Mucosa of descending colon (tissue), 3 donors: ENCODE data around the gene RASA1. TPM values are rescaled to one million over a fixed set of nuclear protein-coding genes. Genes with fewer than 3 reads are reported as not detected.

Experiments
- ATAC-seq: fragments of 200-7000 bp; cut with Tn5 transposase; one replicate; pipeline ENCODE4 v1.9.1; 2020; ENCODE audit warnings: mild to moderate bottlenecking, moderate library complexity
- DNase-seq, 3 donors: peaks; one replicate each; pipeline ENCODE4 v3.0.0-alpha.2; 2020
- H3K36me3 ChIP-seq: fragments of 200-600 bp; one replicate; pipeline ENCODE4 v1.8.0; 2021; ENCODE audit warnings: low read depth, mild to moderate bottlenecking
- H3K4me1 ChIP-seq: fragments of 200-600 bp; one replicate; pipeline ENCODE4 v1.8.0; 2021; ENCODE audit warnings: low read depth, mild to moderate bottlenecking
- H3K4me3 ChIP-seq: fragments of 200-600 bp; one replicate; pipeline ENCODE4 v1.8.0; 2021; ENCODE audit warnings: mild to moderate bottlenecking
- H3K9me3 ChIP-seq: fragments of 200-600 bp; one replicate; pipeline ENCODE4 v1.8.0; 2021; ENCODE audit warnings: mild to moderate bottlenecking
- CTCF ChIP-seq: fragments of 200-600 bp; IDR thresholded peaks from one replicate; pipeline ENCODE4 v1.8.0; 2022; ENCODE audit warnings: antibody characterized with exemption, mild to moderate bottlenecking
- intact Hi-C, 2 donors: fragments of 100-400 bp; cut with DNase I in 1 of 2; cut with micrococcal nuclease in 1 of 2; formaldehyde crosslinking; loops; one replicate each; pipeline versions ENCODE4 v1.11.0 to v1.11.1; 2022; cut with DNase I, micrococcal nuclease
- total RNA-seq, 3 donors: library from RNA; stranded (reverse); fragmentation: NEBNext Ultra II Directional in 2 of 3; extraction: Animal tissue kit (Norgen Biotek cat#: 25700) in 2 of 3; gene quantifications; one replicate each; pipeline versions ENCODE4 v1.2.1 to v1.2.4, GENCODE V29; 2021 to 2023
- donor health status: DM: no; HTN: no; CAD: no; lungs with moderate emphysema.
- donor health status: DM: no; HTN: no; CAD: no.
- donor health status: DM: no; HTN: yes; CAD: no.

Gene RASA1
- total RNA-seq, 3 donors from 2014 or later = 25.0 to 27.0 (median 25.8) TPM

GRCh38 chr5:87423755-87424154 lies 156.1 kb downstream of the RASA1 start:
- intact Hi-C loops = no loop called here
- Histone ChIP-seq H3K4me3 (no peak overlapping the region), H3K36me3 (no peaks in the 10 kb centered on the region), H3K4me1 (no peaks in the 10 kb centered on the region), H3K9me3 (no peaks in the 10 kb centered on the region)
- ATAC-seq (no peak), DNase-seq (no peak)
- TF ChIP-seq CTCF = no peak

DNA sequence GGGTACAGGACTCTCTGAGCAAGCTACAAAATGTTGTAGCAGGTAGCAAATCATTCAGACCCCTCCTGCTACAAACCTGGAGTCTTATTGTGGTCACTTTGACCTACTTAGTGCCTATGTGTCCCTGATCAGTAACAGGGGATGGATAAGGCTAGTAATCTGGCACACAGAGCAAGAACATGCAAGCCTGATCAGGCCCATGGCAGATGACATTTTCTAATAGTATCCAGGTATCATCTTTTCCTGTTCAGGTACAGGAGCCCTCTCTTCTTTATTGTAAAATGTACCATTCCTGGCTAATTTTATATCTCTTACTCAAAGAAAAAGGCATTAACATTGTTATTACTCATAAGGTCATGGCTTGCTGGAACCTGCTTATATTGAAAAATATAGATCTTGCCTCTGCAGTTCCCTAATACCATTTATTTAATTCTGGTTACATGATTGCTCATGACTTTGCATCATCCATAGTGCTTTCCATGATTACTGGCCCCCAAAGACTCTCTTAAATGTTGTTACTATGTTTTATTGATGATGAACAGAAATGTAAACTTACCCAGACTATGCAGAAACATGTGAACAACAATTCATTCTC lies 163.3 kb downstream of the RASA1 start:
- H3K9me3 ChIP-seq = no peaks in the 10 kb centered on the region
- H3K4me3 ChIP-seq = no peak overlapping the region
- DNase-seq = no peak
- no peak for ATAC-seq
- intact Hi-C loops = no loop called here
- H3K4me1 ChIP-seq = no peaks in the 10 kb centered on the region
- no peaks in the 10 kb centered on the region for H3K36me3 ChIP-seq
- no peak for TF ChIP-seq CTCF

GRCh38 chr5:87432460-87432859 lies 164.8 kb downstream of the RASA1 start:
- Histone ChIP-seq H3K4me1 (peaks cover 3% of the 10 kb centered on the region), H3K4me3 (no peak overlapping the region), H3K9me3 (no peaks in the 10 kb centered on the region), H3K36me3 (no peaks in the 10 kb centered on the region)
- TF ChIP-seq CTCF = no peak
- DNase-seq = no peak
- intact Hi-C loops = no loop called here
- ATAC-seq = no peak

GRCh38 chr5:87433945-87434344 lies 166.3 kb downstream of the RASA1 start:
- no peak for TF ChIP-seq CTCF
- peaks cover 3% of the 10 kb centered on the region for H3K4me1 ChIP-seq
- H3K4me3 ChIP-seq = no peak overlapping the region
- no peaks in the 10 kb centered on the region for H3K36me3 ChIP-seq
- intact Hi-C loops = no loop called here
- ATAC-seq (no peak), DNase-seq (no peak)
- H3K9me3 ChIP-seq = no peaks in the 10 kb centered on the region

- intact Hi-C loops = no loop called here
- TF ChIP-seq CTCF = no peak
- no peak overlapping the region for H3K4me3 ChIP-seq
- no peaks in the 10 kb centered on the region for H3K36me3 ChIP-seq
- H3K4me1 ChIP-seq = peaks cover 3% of the 10 kb centered on the region
- no peaks in the 10 kb centered on the region for H3K9me3 ChIP-seq
- peak in 1 of 3 donors; percentile 41 for DNase-seq
- peak; percentile 72 for ATAC-seq
Observed at GRCh38 chr5:87434461-87434860, 166.8 kb downstream of the RASA1 start.
